ENCODE data around the gene JMJD7.

The JMJD7 gene

DNA sequence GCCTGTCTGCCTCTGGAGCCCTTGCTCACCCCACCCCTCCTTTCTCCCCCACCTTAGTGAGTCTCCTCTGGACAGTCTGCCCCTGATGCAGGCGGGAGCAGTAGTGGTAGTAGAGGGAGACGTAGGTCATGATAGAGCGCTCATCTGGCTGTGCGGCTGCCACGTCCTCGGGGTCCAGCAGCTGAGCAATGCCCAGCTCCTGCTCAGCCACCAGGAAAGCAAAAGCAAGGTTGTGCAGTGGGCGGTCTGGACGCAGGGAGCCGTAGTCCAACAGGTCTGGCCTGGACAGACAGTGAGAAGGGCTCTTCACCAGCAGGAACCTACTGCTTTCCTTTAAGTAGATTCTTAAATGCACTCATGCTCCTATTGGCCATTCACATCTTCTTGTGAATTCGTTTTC lies 59.3 kb downstream of the JMJD7 start:
- DNase-seq: no peak

Measured in CD4-positive, alpha-beta T cell treated with Interleukin-4 for 1 hour (primary cell).